Activated CD4-positive, alpha-beta memory T cell treated with anti-CD3 and anti-CD28 coated beads for 36 hours (primary cell): Measurements from ENCODE around the gene CBX5. TPM values are rescaled to one million over a fixed set of nuclear protein-coding genes. Genes with fewer than 3 reads are reported as not detected.
"Not testable (repeated sequence)": the region's sequence is repeated elsewhere in the genome, so short reads cannot be mapped to it uniquely, and the experiment has no call there.

Source experiments
- CTCF ChIA-PET: fragments of 350-600 bp; sonication (Branson Sonifier 250); formaldehyde crosslinking; loops from one replicate; lab custom pipeline; 2021; ENCODE audit warnings: antibody characterized with exemption, inconsistent platforms; lab: Charles Lee
- POLR2A ChIA-PET: fragments of 350-600 bp; sonication (Branson Sonifier 250); formaldehyde crosslinking; loops from one replicate; lab custom pipeline; 2021; ENCODE audit warnings: antibody characterized with exemption; lab: Charles Lee
- DNase-seq: peaks from one replicate; pipeline ENCODE4 v3.0.0-alpha.2; 2020
- H3K27ac Mint-ChIP-seq: one replicate; pipeline ENCODE4 v1.8.0; 2021; ENCODE audit warnings: mixed read lengths
- H3K27me3 Mint-ChIP-seq: one replicate; pipeline ENCODE4 v1.8.0; 2021; ENCODE audit warnings: mixed read lengths
- H3K36me3 Mint-ChIP-seq: one replicate; pipeline ENCODE4 v1.8.0; 2021; ENCODE audit warnings: mixed read lengths
- H3K4me1 Mint-ChIP-seq: one replicate; pipeline ENCODE4 v1.8.0; 2021; ENCODE audit warnings: low read depth, mixed read lengths
- H3K4me3 Mint-ChIP-seq: one replicate; pipeline ENCODE4 v1.8.0; 2021; ENCODE audit warnings: mild to moderate bottlenecking, mixed read lengths
- H3K9me3 Mint-ChIP-seq: one replicate; pipeline ENCODE4 v1.8.0; 2021; ENCODE audit warnings: mixed read lengths
- intact Hi-C: fragments of 100-400 bp; cut with micrococcal nuclease; formaldehyde crosslinking; loops from one replicate; pipeline ENCODE4 v1.15.1; 2023
- total RNA-seq, 2 experiments: library from RNA; stranded (reverse); gene quantifications; one replicate each; pipeline ENCODE4 v1.2.3, GENCODE V29; 2021

The CBX5 gene
- total RNA-seq, 2 experiments from 2014 or later = 132 to 138 TPM

DNA sequence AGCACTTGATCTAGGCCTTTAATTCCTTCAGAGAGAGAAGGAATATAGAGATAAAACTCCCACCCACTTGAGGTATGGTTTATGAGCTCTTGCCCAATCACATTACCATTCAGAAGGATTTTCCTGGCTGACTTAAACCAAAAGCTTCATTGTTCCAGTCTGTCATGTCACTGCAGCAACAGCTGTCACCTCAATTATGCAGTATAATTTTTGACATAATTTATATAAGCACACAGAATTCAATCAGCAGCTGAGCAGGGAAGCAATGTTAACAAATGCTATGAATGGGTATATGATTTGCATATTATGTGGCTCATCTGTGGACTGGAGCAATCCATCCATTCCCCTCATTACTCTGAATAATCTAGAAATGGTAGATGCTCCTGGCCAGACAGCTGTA, 40.3 kb downstream of the CBX5 start:
- Mint-ChIP-seq H3K9me3 (no peaks in the 10 kb centered on the region), H3K27ac (no peak overlapping the region), H3K27me3 (no peaks in the 10 kb centered on the region), H3K4me3 (no peak overlapping the region), H3K4me1 (peaks cover 22% of the 10 kb centered on the region), H3K36me3 (peaks cover 32% of the 10 kb centered on the region)
- DNase-seq = no peak
- ChIA-PET CTCF (interaction anchor here (1.1 to 2.4 kb wide), 8 partner anchors 18 to 85 kb away, joined by 3 to 9 read pairs (median 6); partner anchors contain the start of gene COPZ1), POLR2A (interaction anchor here (1.2 kb wide), 1 partner anchor 46 kb away, joined by 3 read pairs; no protein-coding TSS in a partner anchor)
- intact Hi-C loops = loop anchor here (2.0 kb wide), 1 partner anchor 37 kb away; no protein-coding TSS in a partner anchor

DNA sequence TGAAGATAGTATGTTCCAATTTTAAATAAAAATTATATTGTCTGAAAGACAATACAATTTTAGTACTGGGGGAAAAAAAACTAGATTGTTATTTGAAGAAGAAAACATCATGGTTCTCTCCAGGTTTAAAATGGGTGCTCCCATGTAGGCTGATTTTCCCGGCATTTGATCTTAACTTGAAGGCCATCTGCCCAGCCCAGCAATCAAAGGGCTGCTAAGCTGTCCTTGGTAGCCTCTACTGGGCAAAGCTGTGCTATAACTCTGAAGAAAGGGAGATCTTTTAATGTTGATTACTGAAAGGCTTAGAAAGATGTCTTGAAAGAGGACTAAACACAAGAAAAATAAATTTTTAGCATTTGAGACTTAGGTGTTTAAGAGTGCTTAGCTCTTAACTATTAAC, 41.4 kb downstream of the CBX5 start:
- Mint-ChIP-seq H3K4me1 (peaks cover 22% of the 10 kb centered on the region), H3K36me3 (peaks cover 27% of the 10 kb centered on the region), H3K4me3 (no peak overlapping the region), H3K27ac (no peak overlapping the region), H3K9me3 (no peaks in the 10 kb centered on the region), H3K27me3 (no peaks in the 10 kb centered on the region)
- intact Hi-C loops = no loop called here
- ChIA-PET CTCF (interaction anchor here (0.8 to 2.4 kb wide), 7 partner anchors 18 to 86 kb away, joined by 3 to 9 read pairs (median 5); partner anchors contain the start of gene COPZ1), POLR2A (no interaction called here)
- DNase-seq = no peak

DNA sequence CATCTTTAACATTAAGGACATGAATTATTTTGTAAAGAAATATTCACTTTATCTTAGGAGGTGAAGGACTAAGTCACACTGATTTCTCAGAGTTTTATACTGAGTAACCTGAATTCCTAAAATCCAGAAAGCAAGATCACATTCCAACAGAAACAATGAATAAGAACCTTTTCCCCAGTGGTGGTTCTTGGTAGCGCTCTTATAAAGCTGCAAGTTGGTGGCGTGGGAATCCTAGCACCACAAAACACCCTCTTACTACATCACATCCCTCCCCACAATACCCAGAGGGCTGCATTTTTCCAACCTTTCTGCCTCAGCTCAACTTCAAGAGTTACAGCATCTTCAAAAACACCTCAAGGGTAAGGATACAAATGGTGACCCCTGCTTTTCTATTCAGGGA, 47.1 kb downstream of the CBX5 start:
- Mint-ChIP-seq H3K4me3 (no peak overlapping the region), H3K27me3 (no peaks in the 10 kb centered on the region), H3K9me3 (no peaks in the 10 kb centered on the region), H3K27ac (no peak overlapping the region), H3K4me1 (peaks cover 5% of the 10 kb centered on the region), H3K36me3 (peaks cover 12% of the 10 kb centered on the region)
- no peak for DNase-seq
- ChIA-PET POLR2A (no interaction called here), CTCF (interaction anchor here (1.0 to 2.3 kb wide), 3 partner anchors 14 to 19 kb away, joined by 3 to 10 read pairs (median 7); no protein-coding TSS in a partner anchor)
- intact Hi-C loops = no loop called here

DNA sequence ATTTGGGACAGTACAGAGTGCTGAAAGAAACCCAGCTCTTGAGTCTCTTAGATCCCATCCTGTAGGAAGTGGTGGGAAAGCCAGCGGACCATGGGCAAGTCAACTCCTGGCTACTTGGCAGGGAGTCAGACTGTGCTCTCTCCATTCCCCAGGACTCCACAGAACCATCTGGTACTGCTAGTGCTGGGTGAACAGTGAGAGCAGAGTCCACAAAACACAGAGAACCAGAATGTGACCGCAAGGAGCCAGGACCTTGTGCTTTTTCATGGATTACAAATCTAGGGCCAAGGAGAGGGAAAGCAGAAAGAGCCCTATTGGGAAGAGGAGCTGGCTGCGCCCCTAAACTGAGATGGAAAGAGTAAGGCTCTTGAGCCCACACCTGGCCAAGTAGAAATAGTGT, 48.7 kb downstream of the CBX5 start:
- H3K9me3 Mint-ChIP-seq = not testable (repeated sequence)
- POLR2A ChIA-PET = interaction anchor here (0.9 kb wide), 1 partner anchor 39 kb away, joined by 4 read pairs; no protein-coding TSS in a partner anchor

DNA sequence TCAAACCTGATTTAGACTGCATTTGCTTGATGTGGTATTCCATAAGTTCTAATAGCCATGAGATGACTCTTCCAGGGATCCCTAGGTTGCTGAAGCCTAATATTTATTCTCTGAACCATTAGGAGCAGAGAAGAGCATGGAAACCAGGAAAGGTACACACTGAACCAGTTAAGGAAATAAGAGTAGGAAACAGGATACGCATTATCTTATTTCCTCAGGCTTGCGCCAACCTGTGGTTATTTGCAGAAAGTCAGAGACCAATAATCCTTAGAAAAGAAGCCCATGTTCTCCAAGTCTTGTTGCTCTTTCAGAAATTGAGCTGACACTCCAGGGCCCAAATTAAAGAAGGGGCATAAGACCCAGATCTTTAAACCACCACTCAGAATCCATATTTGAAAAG, 49.4 kb downstream of the CBX5 start:
- Mint-ChIP-seq H3K4me3 (no peak overlapping the region), H3K27ac (no peak overlapping the region), H3K4me1 (peaks cover 2% of the 10 kb centered on the region), H3K9me3 (no peaks in the 10 kb centered on the region), H3K27me3 (no peaks in the 10 kb centered on the region), H3K36me3 (peaks cover 3% of the 10 kb centered on the region)
- ChIA-PET CTCF (interaction anchor here (2.3 kb wide), 1 partner anchor 21 kb away, joined by 10 read pairs; no protein-coding TSS in a partner anchor), POLR2A (no interaction called here)
- DNase-seq = no peak
- intact Hi-C loops = no loop called here

More for the DNA sequence above, 48.7 kb downstream of the CBX5 start:
- H3K4me3 Mint-ChIP-seq, H3K4me1 Mint-ChIP-seq, DNase-seq, H3K27me3 Mint-ChIP-seq, H3K36me3 Mint-ChIP-seq, H3K27ac Mint-ChIP-seq, intact Hi-C loops: not testable (repeated sequence)
- CTCF ChIA-PET = interaction anchor here (2.3 kb wide), 1 partner anchor 20 kb away, joined by 10 read pairs; no protein-coding TSS in a partner anchor

DNA sequence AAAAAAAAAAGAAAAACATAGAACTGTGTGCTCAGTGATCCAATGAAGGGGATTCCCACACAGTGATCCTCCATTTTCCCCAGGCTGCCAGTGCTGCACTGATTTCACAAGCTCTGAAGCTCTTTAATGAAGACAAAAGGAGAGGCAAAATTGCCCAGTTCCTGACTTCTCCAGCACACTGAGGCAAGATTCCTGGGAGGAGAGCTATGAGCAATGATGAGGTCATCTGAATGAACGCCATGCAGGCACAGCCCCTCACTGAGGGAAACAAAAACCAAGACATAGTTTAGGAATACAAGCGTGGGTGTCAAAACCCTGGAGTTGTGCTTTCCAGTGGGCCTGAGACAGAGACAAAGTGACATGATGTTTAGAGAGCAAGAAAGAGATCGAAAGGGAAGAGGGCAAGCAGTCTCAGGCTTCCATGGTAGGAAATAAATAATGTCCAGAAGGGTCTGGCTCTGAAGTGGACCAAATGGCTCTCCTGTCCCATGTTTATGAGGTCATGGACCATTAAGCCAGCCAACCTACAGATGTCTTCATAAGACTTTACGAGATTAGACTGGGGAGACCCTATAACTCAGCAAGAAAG, 50.2 kb downstream of the CBX5 start:
- H3K4me3 Mint-ChIP-seq = no peak overlapping the region
- H3K27me3 Mint-ChIP-seq = no peaks in the 10 kb centered on the region
- H3K27ac Mint-ChIP-seq = no peak overlapping the region
- peaks cover 2% of the 10 kb centered on the region for H3K4me1 Mint-ChIP-seq
- no peak for DNase-seq
- intact Hi-C loops = no loop called here
- CTCF ChIA-PET = interaction anchor here (1.0 kb wide), 1 partner anchor 9 kb away, joined by 4 read pairs; no protein-coding TSS in a partner anchor
- POLR2A ChIA-PET = interaction anchor here (1.0 kb wide), 1 partner anchor 13 kb away, joined by 3 read pairs; no protein-coding TSS in a partner anchor
- peaks cover 2% of the 10 kb centered on the region for H3K36me3 Mint-ChIP-seq
- no peaks in the 10 kb centered on the region for H3K9me3 Mint-ChIP-seq

DNA sequence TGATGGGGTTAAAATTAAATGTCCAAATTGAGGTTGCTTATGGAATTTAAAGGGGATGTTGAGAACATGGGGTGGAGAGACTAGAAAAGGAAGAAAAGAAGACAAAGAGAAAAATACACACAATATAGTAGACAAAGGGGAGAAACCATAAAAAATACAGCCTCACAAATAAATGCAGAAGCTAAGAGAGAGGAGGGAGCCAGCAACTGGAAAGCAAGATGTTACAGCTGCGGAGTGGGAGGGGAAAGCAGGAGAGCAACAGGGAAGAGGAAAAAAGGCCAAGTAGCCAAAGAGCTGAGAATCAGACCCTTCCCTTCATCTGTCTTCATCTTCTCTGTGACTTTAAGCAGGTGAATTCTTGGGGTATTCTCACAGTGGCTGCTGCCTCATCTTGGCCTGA, 51.5 kb downstream of the CBX5 start:
- H3K36me3 Mint-ChIP-seq = peaks cover 2% of the 10 kb centered on the region
- no peak overlapping the region for H3K27ac Mint-ChIP-seq
- intact Hi-C loops = no loop called here
- H3K9me3 Mint-ChIP-seq = no peaks in the 10 kb centered on the region
- no peaks in the 10 kb centered on the region for H3K27me3 Mint-ChIP-seq
- H3K4me3 Mint-ChIP-seq = no peak overlapping the region
- H3K4me1 Mint-ChIP-seq = peaks cover 2% of the 10 kb centered on the region
- CTCF ChIA-PET = interaction anchor here (1.0 to 2.6 kb wide), 4 partner anchors 13 to 196 kb away, joined by 3 to 13 read pairs (median 6); no protein-coding TSS in a partner anchor
- DNase-seq = no peak
- POLR2A ChIA-PET = no interaction called here

DNA sequence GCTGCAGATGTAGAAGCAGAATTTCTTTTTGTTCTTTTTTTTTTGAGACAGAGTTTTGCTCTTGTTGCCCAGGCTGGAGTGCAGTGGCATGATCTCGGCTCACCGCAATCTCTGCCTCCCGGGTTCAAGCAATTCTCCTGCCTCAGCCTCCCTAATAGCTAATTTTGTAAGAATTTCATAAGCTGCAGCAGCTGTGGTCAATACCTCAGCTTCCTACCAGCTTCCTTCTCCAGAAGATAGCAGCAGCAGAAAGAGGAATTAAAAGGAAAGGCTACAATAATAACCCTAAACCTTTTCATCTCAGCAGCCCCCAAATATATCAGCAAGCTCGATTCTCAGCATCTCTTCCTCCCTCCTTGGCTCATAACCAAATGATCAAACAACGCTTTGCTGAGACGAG, 52.0 kb downstream of the CBX5 start:
- DNase-seq, H3K4me1 Mint-ChIP-seq, H3K27me3 Mint-ChIP-seq, H3K9me3 Mint-ChIP-seq, H3K4me3 Mint-ChIP-seq, intact Hi-C loops, POLR2A ChIA-PET, H3K36me3 Mint-ChIP-seq, H3K27ac Mint-ChIP-seq: not testable (repeated sequence)
- CTCF ChIA-PET = interaction anchor here (1.0 to 2.9 kb wide), 5 partner anchors 12 to 196 kb away, joined by 3 to 13 read pairs (median 9); no protein-coding TSS in a partner anchor

DNA sequence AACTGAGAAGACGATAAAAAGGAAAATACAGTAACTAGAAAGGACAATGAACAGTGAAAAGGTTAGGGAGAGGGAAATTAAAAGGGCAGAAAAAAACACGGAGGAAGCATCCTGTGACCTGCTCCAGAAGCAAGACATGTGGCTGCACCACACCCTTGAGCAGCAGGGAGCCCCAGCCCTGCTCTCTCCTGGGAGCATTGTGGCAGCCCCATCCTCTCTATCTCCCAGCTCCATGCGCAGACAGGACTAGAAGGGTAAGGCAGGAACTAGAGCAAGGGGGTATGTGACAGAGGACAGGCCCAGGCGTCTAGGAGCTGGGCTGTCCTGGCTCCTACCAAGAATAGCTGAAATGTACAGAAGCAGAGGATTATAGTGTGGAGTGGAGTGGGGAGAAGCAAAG, 52.5 kb downstream of the CBX5 start:
- DNase-seq = no peak
- peaks cover 2% of the 10 kb centered on the region for H3K4me1 Mint-ChIP-seq
- ChIA-PET CTCF (interaction anchor here (1.1 to 2.9 kb wide), 4 partner anchors 12 to 24 kb away, joined by 3 to 13 read pairs (median 9); no protein-coding TSS in a partner anchor), POLR2A (no interaction called here)
- H3K27ac Mint-ChIP-seq = no peak overlapping the region
- H3K27me3 Mint-ChIP-seq = no peaks in the 10 kb centered on the region
- H3K36me3 Mint-ChIP-seq = peaks cover 2% of the 10 kb centered on the region
- H3K4me3 Mint-ChIP-seq = no peak overlapping the region
- intact Hi-C loops = no loop called here
- H3K9me3 Mint-ChIP-seq = no peaks in the 10 kb centered on the region

DNA sequence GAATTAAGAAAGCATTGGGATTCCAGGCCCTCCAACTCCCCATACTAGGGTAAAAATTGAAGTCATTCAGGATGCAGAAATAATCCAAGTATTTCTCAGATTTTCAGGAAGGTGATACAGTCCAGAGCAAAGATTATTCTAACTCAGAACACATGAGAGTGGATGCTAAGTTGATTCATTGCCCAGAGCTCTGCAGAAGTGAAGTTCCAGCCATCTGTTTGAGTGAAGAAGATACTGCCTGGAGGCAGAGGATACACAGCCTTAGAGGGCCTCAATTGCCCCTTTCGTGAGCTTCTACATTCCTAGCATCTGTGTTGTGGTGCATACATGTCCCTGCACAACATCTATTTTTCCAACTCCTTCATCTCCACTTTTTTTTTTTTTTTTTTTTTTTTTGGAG, 54.3 kb downstream of the CBX5 start:
- intact Hi-C loops = no loop called here
- Mint-ChIP-seq H3K27ac (no peak overlapping the region), H3K27me3 (no peaks in the 10 kb centered on the region), H3K36me3 (peaks cover 2% of the 10 kb centered on the region), H3K9me3 (no peaks in the 10 kb centered on the region), H3K4me1 (peaks cover 2% of the 10 kb centered on the region), H3K4me3 (no peak overlapping the region)
- DNase-seq = no peak
- ChIA-PET POLR2A (interaction anchor here (0.6 kb wide), 1 partner anchor 84 kb away, joined by 3 read pairs; no protein-coding TSS in a partner anchor), CTCF (interaction anchor here (1.4 to 2.9 kb wide), 3 partner anchors 11 to 174 kb away, joined by 5 to 9 read pairs (median 6); no protein-coding TSS in a partner anchor)

DNA sequence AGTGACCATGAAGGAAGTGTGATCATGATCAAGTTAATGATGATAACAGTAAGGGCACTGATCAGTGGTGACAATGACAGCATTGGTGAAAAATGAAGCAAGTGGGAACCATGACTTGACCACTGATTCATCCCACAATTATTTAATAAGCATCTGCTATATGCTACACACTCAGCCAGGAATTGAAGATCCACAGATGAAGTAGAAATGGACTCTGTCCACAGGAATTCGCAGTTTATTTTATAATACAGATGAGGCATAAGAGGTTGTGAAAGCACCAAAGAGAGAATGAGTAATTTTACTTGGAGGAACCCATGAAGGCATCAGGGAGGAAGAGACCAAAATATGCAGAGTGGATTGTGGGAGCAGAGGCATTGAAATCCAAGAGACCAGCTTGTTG, 57.3 kb downstream of the CBX5 start:
- DNase-seq = no peak
- Mint-ChIP-seq H3K9me3 (no peaks in the 10 kb centered on the region), H3K36me3 (no peaks in the 10 kb centered on the region), H3K4me3 (no peak overlapping the region), H3K4me1 (no peaks in the 10 kb centered on the region), H3K27ac (no peak overlapping the region), H3K27me3 (no peaks in the 10 kb centered on the region)
- CTCF ChIA-PET = interaction anchor here (0.6 to 4.5 kb wide), 7 partner anchors 7 to 157 kb away, joined by 3 to 18 read pairs (median 3); no protein-coding TSS in a partner anchor
- POLR2A ChIA-PET = no interaction called here
- intact Hi-C loops = no loop called here

DNA sequence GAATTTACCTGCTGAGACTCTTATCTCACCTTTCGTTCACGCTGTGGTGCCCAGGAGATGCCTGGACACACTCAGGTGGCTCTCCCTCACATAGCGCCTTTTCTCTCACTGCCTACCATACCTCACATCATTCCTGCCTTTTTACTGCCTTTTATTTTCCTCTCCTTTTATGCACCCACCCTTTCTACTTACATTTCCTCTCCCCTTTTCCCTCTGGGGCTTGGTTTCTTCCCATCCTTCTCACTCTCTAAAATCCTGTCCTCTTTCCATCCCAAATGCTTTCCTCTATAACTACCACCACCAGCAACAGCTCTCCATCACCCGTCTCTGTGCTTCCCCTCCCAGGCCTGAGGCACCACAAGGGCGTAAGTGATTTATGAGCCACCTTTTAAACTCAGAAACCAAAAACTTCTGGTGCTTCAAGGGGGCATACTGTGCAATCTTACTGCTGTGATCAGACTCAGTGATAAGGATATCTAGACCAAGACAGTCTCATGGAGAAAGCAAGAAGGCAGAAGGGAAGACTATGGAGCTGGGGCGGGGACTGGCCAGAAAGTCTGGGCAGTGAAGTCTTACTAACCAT, 58.4 kb downstream of the CBX5 start:
- intact Hi-C loops = no loop called here
- Mint-ChIP-seq H3K4me1 (peaks cover 10% of the 10 kb centered on the region), H3K4me3 (no peak overlapping the region), H3K27me3 (no peaks in the 10 kb centered on the region), H3K27ac (no peak overlapping the region), H3K36me3 (no peaks in the 10 kb centered on the region), H3K9me3 (no peaks in the 10 kb centered on the region)
- ChIA-PET POLR2A (interaction anchor here (0.6 kb wide), 1 partner anchor 150 kb away, joined by 3 read pairs; no protein-coding TSS in a partner anchor), CTCF (interaction anchor here (0.8 to 4.5 kb wide), 10 partner anchors 8 to 158 kb away, joined by 3 to 18 read pairs (median 4); partner anchors contain the start of gene COPZ1)
- no peak for DNase-seq
